WTC11 (cell line): ENCODE results near the gene ZBTB16. TPM values are rescaled to one million over a fixed set of nuclear protein-coding genes. Genes with fewer than 3 reads are reported as not detected.

Experiments used
- ATAC-seq: fragments of 200-7000 bp; cut with Tn5 transposase; 2 replicates; pipeline ENCODE4 v1.10.0; 2021; ENCODE audit warnings: mild to moderate bottlenecking, moderate library complexity
- CTCF ChIA-PET: fragments of 300-600 bp; sonication (Branson Sonifier 250); formaldehyde crosslinking; loops from one replicate; lab custom pipeline; 2021; ENCODE audit warnings: antibody characterized with exemption; lab: Charles Lee
- POLR2A ChIA-PET: fragments of 350-600 bp; sonication (Branson Sonifier 250); formaldehyde crosslinking; loops from one replicate; lab custom pipeline; 2021; ENCODE audit warnings: antibody characterized with exemption; lab: Charles Lee
- DNase-seq: peaks from one replicate; pipeline ENCODE4 v3.0.0; 2021; ENCODE audit warnings: low spot score
- H3K27ac Mint-ChIP-seq: 2 replicates; pipeline ENCODE4 v1.8.0; 2021; ENCODE audit warnings: mixed read lengths
- H3K27me3 Mint-ChIP-seq: 2 replicates; pipeline ENCODE4 v1.8.0; 2021; ENCODE audit warnings: low read depth, mild to moderate bottlenecking, moderate library complexity, mixed read lengths
- H3K36me3 Mint-ChIP-seq: 2 replicates; pipeline ENCODE4 v1.8.0; 2021; ENCODE audit warnings: mixed read lengths
- H3K4me1 Mint-ChIP-seq: 2 replicates; pipeline ENCODE4 v1.8.0; 2022; ENCODE audit warnings: mixed read lengths
- H3K4me3 Mint-ChIP-seq: 2 replicates; pipeline ENCODE4 v1.8.0; 2021; ENCODE audit warnings: mild to moderate bottlenecking, moderate library complexity, mixed read lengths
- H3K9me3 Mint-ChIP-seq: 2 replicates; pipeline ENCODE4 v1.8.0; 2021; ENCODE audit warnings: mixed read lengths
- EMX1 ChIP-seq: fragments of 250-450 bp; sonication (Bioruptor Pico); IDR thresholded peaks from 2 replicates; pipeline ENCODE4 v1.8.0; 2021; ENCODE audit warnings: mild to moderate bottlenecking
- IRF2 ChIP-seq: sonication (generic); formaldehyde crosslinking; IDR thresholded peaks from 2 replicates; pipeline ENCODE4 v1.8.0; 2022; ENCODE audit warnings: low read depth, missing genetic modification reagents, borderline replicate concordance
- ZBTB21 ChIP-seq: sonication (generic); formaldehyde crosslinking; IDR thresholded peaks from 2 replicates; pipeline ENCODE4 v1.8.1; 2023; ENCODE audit warnings: mild to moderate bottlenecking, missing genetic modification reagents, borderline replicate concordance
- ZNF219 ChIP-seq: sonication (generic); formaldehyde crosslinking; IDR thresholded peaks from 2 replicates; pipeline ENCODE4 v1.8.0; 2023; ENCODE audit warnings: missing genetic modification reagents, mild to moderate bottlenecking, borderline replicate concordance
- ZNF423 ChIP-seq: fragments of 250-450 bp; sonication (Bioruptor Pico); IDR thresholded peaks from 2 replicates; pipeline ENCODE4 v2.1.2; 2022; ENCODE audit warnings: mild to moderate bottlenecking, moderate library complexity
- total RNA-seq: library from RNA; stranded (reverse); gene quantifications from 3 replicates; pipeline ENCODE4 v1.2.3, GENCODE V29; 2021
- TF ChIP-seq, protein P1 (sequence below): sonication (generic); formaldehyde crosslinking; IDR thresholded peaks from 2 replicates; pipeline ENCODE4 v1.8.1; 2023; ENCODE audit warnings: mild to moderate bottlenecking, missing genetic modification reagents, moderate library complexity
- TF ChIP-seq, protein P2 (sequence below): fragments of 250-450 bp; sonication (Bioruptor Pico); IDR thresholded peaks from 2 replicates; pipeline ENCODE4 v1.9.0; 2021; ENCODE audit warnings: mild to moderate bottlenecking
- TF ChIP-seq, protein P3 (sequence below): sonication (generic); formaldehyde crosslinking; IDR thresholded peaks from 2 replicates; pipeline ENCODE4 v1.8.0; 2023; ENCODE audit warnings: missing genetic modification reagents, mild to moderate bottlenecking, borderline replicate concordance
- TF ChIP-seq, protein P4 (sequence below): fragments of 250-450 bp; sonication (Bioruptor Pico); IDR thresholded peaks from 2 replicates; pipeline ENCODE4 v1.8.0; 2021; ENCODE audit warnings: mild to moderate bottlenecking
- TF ChIP-seq, protein P5 (sequence below): sonication (generic); formaldehyde crosslinking; IDR thresholded peaks from 2 replicates; pipeline ENCODE4 v1.8.0; 2023; ENCODE audit warnings: mild to moderate bottlenecking, missing genetic modification reagents
- TF ChIP-seq, protein P6 (sequence below): sonication (generic); formaldehyde crosslinking; IDR thresholded peaks from 2 replicates; pipeline ENCODE4 v1.8.0; 2022; ENCODE audit warnings: mild to moderate bottlenecking, missing genetic modification reagents

The ZBTB16 gene
- total RNA-seq, 1 experiment from 2014 or later, result 0.57 TPM

DNA sequence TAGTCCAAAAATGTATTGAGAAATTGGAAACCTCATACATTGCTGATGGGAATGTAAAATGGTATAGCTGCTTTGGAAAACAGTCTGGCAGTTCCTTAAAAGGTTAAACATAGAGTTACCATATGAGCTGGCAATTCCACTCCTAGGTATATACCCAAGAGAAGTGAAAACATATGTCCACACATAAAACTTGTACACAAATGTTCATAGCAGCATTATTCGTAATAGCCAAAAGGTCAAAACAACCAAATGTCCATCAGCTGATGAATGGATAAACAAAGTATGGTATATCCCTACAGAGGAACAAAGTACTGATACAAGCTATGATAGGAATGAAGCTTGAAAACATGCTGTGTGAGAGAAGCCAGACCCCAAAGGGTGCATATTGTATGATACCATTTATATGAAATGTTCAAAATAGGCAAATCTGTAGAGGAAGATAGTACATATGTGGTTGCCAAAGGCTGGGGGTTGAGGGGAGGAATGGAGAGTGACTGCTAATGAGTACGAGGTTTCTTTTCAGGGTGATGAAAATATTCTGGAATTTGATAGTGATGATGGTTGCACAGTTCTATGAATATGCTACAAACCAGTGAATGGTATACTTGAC is 85.8 kb downstream of the ZBTB16 start (continued):
- TF ChIP-seq, protein P1, sequence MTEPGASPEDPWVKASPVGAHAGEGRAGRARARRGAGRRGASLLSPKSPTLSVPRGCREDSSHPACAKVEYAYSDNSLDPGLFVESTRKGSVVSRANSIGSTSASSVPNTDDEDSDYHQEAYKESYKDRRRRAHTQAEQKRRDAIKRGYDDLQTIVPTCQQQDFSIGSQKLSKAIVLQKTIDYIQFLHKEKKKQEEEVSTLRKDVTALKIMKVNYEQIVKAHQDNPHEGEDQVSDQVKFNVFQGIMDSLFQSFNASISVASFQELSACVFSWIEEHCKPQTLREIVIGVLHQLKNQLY (CRISPR knock-in tag), result no peak
- TF ChIP-seq IRF2 (CRISPR knock-in tag), result no peak
- TF ChIP-seq, protein P2, sequence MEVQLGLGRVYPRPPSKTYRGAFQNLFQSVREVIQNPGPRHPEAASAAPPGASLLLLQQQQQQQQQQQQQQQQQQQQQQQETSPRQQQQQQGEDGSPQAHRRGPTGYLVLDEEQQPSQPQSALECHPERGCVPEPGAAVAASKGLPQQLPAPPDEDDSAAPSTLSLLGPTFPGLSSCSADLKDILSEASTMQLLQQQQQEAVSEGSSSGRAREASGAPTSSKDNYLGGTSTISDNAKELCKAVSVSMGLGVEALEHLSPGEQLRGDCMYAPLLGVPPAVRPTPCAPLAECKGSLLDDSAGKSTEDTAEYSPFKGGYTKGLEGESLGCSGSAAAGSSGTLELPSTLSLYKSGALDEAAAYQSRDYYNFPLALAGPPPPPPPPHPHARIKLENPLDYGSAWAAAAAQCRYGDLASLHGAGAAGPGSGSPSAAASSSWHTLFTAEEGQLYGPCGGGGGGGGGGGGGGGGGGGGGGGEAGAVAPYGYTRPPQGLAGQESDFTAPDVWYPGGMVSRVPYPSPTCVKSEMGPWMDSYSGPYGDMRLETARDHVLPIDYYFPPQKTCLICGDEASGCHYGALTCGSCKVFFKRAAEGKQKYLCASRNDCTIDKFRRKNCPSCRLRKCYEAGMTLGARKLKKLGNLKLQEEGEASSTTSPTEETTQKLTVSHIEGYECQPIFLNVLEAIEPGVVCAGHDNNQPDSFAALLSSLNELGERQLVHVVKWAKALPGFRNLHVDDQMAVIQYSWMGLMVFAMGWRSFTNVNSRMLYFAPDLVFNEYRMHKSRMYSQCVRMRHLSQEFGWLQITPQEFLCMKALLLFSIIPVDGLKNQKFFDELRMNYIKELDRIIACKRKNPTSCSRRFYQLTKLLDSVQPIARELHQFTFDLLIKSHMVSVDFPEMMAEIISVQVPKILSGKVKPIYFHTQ, result no peak
- no peak for TF ChIP-seq EMX1
- no peak for TF ChIP-seq ZNF219 (CRISPR knock-in tag)
- no peak for TF ChIP-seq ZNF423 (CRISPR knock-in tag)
- TF ChIP-seq, protein P3, sequence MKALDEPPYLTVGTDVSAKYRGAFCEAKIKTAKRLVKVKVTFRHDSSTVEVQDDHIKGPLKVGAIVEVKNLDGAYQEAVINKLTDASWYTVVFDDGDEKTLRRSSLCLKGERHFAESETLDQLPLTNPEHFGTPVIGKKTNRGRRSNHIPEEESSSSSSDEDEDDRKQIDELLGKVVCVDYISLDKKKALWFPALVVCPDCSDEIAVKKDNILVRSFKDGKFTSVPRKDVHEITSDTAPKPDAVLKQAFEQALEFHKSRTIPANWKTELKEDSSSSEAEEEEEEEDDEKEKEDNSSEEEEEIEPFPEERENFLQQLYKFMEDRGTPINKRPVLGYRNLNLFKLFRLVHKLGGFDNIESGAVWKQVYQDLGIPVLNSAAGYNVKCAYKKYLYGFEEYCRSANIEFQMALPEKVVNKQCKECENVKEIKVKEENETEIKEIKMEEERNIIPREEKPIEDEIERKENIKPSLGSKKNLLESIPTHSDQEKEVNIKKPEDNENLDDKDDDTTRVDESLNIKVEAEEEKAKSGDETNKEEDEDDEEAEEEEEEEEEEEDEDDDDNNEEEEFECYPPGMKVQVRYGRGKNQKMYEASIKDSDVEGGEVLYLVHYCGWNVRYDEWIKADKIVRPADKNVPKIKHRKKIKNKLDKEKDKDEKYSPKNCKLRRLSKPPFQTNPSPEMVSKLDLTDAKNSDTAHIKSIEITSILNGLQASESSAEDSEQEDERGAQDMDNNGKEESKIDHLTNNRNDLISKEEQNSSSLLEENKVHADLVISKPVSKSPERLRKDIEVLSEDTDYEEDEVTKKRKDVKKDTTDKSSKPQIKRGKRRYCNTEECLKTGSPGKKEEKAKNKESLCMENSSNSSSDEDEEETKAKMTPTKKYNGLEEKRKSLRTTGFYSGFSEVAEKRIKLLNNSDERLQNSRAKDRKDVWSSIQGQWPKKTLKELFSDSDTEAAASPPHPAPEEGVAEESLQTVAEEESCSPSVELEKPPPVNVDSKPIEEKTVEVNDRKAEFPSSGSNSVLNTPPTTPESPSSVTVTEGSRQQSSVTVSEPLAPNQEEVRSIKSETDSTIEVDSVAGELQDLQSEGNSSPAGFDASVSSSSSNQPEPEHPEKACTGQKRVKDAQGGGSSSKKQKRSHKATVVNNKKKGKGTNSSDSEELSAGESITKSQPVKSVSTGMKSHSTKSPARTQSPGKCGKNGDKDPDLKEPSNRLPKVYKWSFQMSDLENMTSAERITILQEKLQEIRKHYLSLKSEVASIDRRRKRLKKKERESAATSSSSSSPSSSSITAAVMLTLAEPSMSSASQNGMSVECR (CRISPR knock-in tag), result no peak
- TF ChIP-seq, protein P4, sequence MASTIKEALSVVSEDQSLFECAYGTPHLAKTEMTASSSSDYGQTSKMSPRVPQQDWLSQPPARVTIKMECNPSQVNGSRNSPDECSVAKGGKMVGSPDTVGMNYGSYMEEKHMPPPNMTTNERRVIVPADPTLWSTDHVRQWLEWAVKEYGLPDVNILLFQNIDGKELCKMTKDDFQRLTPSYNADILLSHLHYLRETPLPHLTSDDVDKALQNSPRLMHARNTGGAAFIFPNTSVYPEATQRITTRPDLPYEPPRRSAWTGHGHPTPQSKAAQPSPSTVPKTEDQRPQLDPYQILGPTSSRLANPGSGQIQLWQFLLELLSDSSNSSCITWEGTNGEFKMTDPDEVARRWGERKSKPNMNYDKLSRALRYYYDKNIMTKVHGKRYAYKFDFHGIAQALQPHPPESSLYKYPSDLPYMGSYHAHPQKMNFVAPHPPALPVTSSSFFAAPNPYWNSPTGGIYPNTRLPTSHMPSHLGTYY, result no peak
- TF ChIP-seq, protein P5, sequence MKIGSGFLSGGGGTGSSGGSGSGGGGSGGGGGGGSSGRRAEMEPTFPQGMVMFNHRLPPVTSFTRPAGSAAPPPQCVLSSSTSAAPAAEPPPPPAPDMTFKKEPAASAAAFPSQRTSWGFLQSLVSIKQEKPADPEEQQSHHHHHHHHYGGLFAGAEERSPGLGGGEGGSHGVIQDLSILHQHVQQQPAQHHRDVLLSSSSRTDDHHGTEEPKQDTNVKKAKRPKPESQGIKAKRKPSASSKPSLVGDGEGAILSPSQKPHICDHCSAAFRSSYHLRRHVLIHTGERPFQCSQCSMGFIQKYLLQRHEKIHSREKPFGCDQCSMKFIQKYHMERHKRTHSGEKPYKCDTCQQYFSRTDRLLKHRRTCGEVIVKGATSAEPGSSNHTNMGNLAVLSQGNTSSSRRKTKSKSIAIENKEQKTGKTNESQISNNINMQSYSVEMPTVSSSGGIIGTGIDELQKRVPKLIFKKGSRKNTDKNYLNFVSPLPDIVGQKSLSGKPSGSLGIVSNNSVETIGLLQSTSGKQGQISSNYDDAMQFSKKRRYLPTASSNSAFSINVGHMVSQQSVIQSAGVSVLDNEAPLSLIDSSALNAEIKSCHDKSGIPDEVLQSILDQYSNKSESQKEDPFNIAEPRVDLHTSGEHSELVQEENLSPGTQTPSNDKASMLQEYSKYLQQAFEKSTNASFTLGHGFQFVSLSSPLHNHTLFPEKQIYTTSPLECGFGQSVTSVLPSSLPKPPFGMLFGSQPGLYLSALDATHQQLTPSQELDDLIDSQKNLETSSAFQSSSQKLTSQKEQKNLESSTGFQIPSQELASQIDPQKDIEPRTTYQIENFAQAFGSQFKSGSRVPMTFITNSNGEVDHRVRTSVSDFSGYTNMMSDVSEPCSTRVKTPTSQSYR (CRISPR knock-in tag), result no peak
- TF ChIP-seq, protein P6, sequence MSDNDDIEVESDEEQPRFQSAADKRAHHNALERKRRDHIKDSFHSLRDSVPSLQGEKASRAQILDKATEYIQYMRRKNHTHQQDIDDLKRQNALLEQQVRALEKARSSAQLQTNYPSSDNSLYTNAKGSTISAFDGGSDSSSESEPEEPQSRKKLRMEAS (CRISPR knock-in tag), result no peak
- TF ChIP-seq ZBTB21, result no peak

DNA sequence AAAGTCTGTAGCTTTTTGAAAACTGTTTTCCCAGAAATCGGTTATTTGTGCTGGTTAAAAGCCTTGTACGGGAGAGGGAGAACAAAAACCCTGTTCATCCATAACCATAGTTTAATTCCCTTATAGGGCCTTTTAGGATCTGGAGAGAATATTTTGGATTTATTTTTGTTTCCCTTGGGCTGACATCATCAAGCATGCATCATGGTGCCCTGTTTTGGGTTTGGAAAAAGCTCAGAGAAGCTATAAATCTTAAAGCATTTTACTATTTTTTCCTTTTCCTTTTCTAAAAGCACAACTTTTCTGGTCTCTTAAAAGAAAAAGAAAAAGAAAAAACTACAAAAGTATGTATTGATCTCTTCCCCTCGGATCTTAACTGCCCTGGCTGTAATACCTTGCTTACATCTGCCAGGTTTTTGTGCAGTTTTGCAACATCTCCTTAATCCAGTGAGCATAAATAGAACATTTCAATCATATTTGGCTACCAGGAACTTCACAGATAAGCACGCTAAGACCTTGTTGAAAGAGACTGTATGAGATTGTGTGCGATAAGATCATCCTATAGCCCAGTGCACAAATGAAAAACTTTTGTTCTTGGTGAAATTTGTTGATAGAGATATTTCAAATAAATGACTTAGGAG is 88.0 kb downstream of the ZBTB16 start:
- TF ChIP-seq ZNF219 (CRISPR knock-in tag), result no peak
- no peaks in the 10 kb centered on the region for H3K27me3 Mint-ChIP-seq
- no peak for DNase-seq
- POLR2A ChIA-PET, result interaction anchor here (0.7 kb wide), 1 partner anchor 1141 kb away, joined by 3 read pairs; no protein-coding TSS in a partner anchor
- H3K4me3 Mint-ChIP-seq, result no peak overlapping the region
- H3K36me3 Mint-ChIP-seq, result no peaks in the 10 kb centered on the region
- peaks cover 20% of the 10 kb centered on the region for H3K4me1 Mint-ChIP-seq
- H3K27ac Mint-ChIP-seq, result no peak overlapping the region
- H3K9me3 Mint-ChIP-seq, result no peaks in the 10 kb centered on the region
- no peak for ATAC-seq
- CTCF ChIA-PET, result no interaction called here
